ENCODE data around the gene BIRC7. TPM values are rescaled to one million over a fixed set of nuclear protein-coding genes. Genes with fewer than 3 reads are reported as not detected.

BIRC7 gene
- total and polyA plus RNA-seq, 2 donors (not counting 3 experiments of a cell fraction or from before 2014, with no cell fraction given), result not detected

GRCh38 chr20:63253438-63254231 is 17.9 kb downstream of the BIRC7 start:
- H2AFZ ChIP-seq (ENCODE audit: low read depth, low read length), result no peak overlapping the region
- no peak overlapping the region for H3K4me3 ChIP-seq (replicated peaks in 1 of 3; ENCODE audit: insufficient read depth in 1 of 3, low read depth in 1 of 3, low read length in 3 of 3)

DNA sequence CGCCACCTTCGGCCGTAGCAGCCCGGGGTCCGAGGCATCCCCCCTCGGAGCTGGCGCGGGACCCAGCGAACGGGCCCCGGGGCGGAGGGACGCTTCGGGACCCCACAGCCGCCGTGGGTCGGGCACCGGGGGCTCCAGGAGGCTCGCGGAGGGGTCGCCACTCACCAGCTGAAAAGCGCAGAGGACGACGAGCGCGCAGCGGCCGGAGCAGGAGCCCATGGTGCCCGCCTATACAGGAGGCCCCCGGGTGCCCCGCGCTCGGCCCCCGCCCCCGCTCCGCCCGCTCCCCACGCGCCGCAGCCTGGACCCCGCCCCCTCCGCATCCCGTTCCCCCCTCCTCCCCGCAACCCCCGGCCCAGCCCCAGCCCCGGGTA is 18.5 kb downstream of the BIRC7 start, which contains the start of gene NKAIN4:
Gene NKAIN4, minus strand, starts transcription at position 232 of the 374 bp plus-strand sequence. Its CDS starts 13 bp downstream, at position 219.
- H3K9me1 ChIP-seq (replicated peaks; ENCODE audit: control insufficient read depth, extremely low read depth, insufficient read depth, low read length), result no peaks in the 10 kb centered on the region
- ChIA-PET CTCF (interaction anchor here (1.1 to 5.0 kb wide), 5 partner anchors 12 to 55 kb away, joined by 3 to 36 read pairs (median 4); no protein-coding TSS in a partner anchor), POLR2A (interaction anchor here (1.0 kb wide), 1 partner anchor 11 kb away, joined by 3 read pairs; no protein-coding TSS in a partner anchor)
- no peaks in the 10 kb centered on the region for H4K20me1 ChIP-seq (replicated peaks; ENCODE audit: control insufficient read depth, extremely low read depth, insufficient read depth, low read length)
- peaks cover 35 to 37% of the 10 kb centered on the region in 2 experiments for H3K27me3 ChIP-seq (ENCODE audit: control insufficient read depth in 2 of 2, insufficient read depth in 2 of 2, low read length in 2 of 2)
- no peaks in the 10 kb centered on the region for H3K4me1 ChIP-seq (ENCODE audit: control insufficient read depth, extremely low read depth, insufficient read depth, low read length)
- H3K36me3 ChIP-seq (ENCODE audit: control insufficient read depth in 2 of 2, extremely low read depth in 1 of 2, insufficient read depth in 2 of 2, low read length in 2 of 2), result no peaks in the 10 kb centered on the region
- no peak for FAIRE-seq
- no peak within 1 kb of the TSS for H2AFZ ChIP-seq (ENCODE audit: low read depth, low read length)
- H3K4me2 ChIP-seq (ENCODE audit: insufficient read depth, low read length), result no peak within 1 kb of the TSS
- dilution Hi-C loops (cut with MboI; ENCODE audit: extremely low pct_ligation_motif_present, low sequenced_read_pairs), result no loop called here
- H3K9ac ChIP-seq (replicated peaks; ENCODE audit: extremely low read depth, insufficient read depth, low read length), result no peak within 1 kb of the TSS
- H3K27ac ChIP-seq (ENCODE audit: insufficient read depth, low read depth, low read length), result no peak within 1 kb of the TSS
- TF ChIP-seq JUN (IDR thresholded peaks at IDR 0.05; ENCODE audit: borderline replicate concordance, insufficient read depth, insufficient read length, low read depth) (no peak), GATA2 (IDR thresholded peaks at IDR 0.05; ENCODE audit: insufficient read depth, insufficient read length, low read depth, low read length) (no peak), FOS (IDR thresholded peaks at IDR 0.05; ENCODE audit: borderline replicate concordance, insufficient read depth, low read length) (no peak), EZH2 (IDR thresholded peaks at IDR 0.05; ENCODE audit: borderline replicate concordance, low read depth, low read length, severe bottlenecking) (no peak)
- TF ChIP-seq, protein P1, sequence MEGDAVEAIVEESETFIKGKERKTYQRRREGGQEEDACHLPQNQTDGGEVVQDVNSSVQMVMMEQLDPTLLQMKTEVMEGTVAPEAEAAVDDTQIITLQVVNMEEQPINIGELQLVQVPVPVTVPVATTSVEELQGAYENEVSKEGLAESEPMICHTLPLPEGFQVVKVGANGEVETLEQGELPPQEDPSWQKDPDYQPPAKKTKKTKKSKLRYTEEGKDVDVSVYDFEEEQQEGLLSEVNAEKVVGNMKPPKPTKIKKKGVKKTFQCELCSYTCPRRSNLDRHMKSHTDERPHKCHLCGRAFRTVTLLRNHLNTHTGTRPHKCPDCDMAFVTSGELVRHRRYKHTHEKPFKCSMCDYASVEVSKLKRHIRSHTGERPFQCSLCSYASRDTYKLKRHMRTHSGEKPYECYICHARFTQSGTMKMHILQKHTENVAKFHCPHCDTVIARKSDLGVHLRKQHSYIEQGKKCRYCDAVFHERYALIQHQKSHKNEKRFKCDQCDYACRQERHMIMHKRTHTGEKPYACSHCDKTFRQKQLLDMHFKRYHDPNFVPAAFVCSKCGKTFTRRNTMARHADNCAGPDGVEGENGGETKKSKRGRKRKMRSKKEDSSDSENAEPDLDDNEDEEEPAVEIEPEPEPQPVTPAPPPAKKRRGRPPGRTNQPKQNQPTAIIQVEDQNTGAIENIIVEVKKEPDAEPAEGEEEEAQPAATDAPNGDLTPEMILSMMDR (IDR thresholded peaks at IDR 0.05; ENCODE audit: extremely low read depth in 1 of 2, insufficient read depth in 1 of 2, low read depth in 1 of 2, low read length in 2 of 2), result no peak
- H3K9me3 ChIP-seq (replicated peaks; ENCODE audit: control insufficient read depth, insufficient read depth, low read length), result no peaks in the 10 kb centered on the region
- no peaks in the 10 kb centered on the region for H3K79me2 ChIP-seq (ENCODE audit: control insufficient read depth, insufficient read depth, low read length)
- intact Hi-C loops (cut with micrococcal nuclease), result no loop called here
- no peak within 1 kb of the TSS for H3K4me3 ChIP-seq (replicated peaks in 1 of 3; ENCODE audit: insufficient read depth in 1 of 3, low read depth in 1 of 3, low read length in 3 of 3)
- BruUV-seq (replicated peaks), result no TSS peak
- DNase-seq (ENCODE audit: low read depth, low spot score), result no peak

More at GRCh38 chr20:63253438-63254231, 17.9 kb downstream of the BIRC7 start:
- dilution Hi-C loops (cut with MboI; ENCODE audit: extremely low pct_ligation_motif_present, low sequenced_read_pairs) (no loop called here), intact Hi-C loops (cut with micrococcal nuclease) (no loop called here)
- no peaks in the 10 kb centered on the region for H3K9me3 ChIP-seq (replicated peaks; ENCODE audit: control insufficient read depth, insufficient read depth, low read length)
- DNase-seq (ENCODE audit: low read depth, low spot score) (no peak), FAIRE-seq (no peak)
- no TSS peak for BruUV-seq (replicated peaks)
- no peaks in the 10 kb centered on the region for H3K4me1 ChIP-seq (ENCODE audit: control insufficient read depth, extremely low read depth, insufficient read depth, low read length)
- no peaks in the 10 kb centered on the region for H3K36me3 ChIP-seq (ENCODE audit: control insufficient read depth in 2 of 2, extremely low read depth in 1 of 2, insufficient read depth in 2 of 2, low read length in 2 of 2)
- ChIA-PET CTCF (interaction anchor here (5.0 kb wide), 1 partner anchor 30 kb away, joined by 36 read pairs; no protein-coding TSS in a partner anchor), POLR2A (interaction anchor here (1.0 kb wide), 1 partner anchor 11 kb away, joined by 3 read pairs; no protein-coding TSS in a partner anchor)
- no peak overlapping the region for H3K27ac ChIP-seq (ENCODE audit: insufficient read depth, low read depth, low read length)
- H3K4me2 ChIP-seq (ENCODE audit: insufficient read depth, low read length), result no peak overlapping the region
- peak; percentile 59 for TF ChIP-seq EZH2 (IDR thresholded peaks at IDR 0.05; ENCODE audit: borderline replicate concordance, low read depth, low read length, severe bottlenecking)
- no peak for TF ChIP-seq POLR2AphosphoS5 (IDR thresholded peaks at IDR 0.05; ENCODE audit: insufficient read depth, low read depth, low read length)
- no peak overlapping the region for H3K9ac ChIP-seq (replicated peaks; ENCODE audit: extremely low read depth, insufficient read depth, low read length)
- no peaks in the 10 kb centered on the region for H4K20me1 ChIP-seq (replicated peaks; ENCODE audit: control insufficient read depth, extremely low read depth, insufficient read depth, low read length)
- H3K79me2 ChIP-seq (ENCODE audit: control insufficient read depth, insufficient read depth, low read length), result no peaks in the 10 kb centered on the region
- H3K27me3 ChIP-seq (ENCODE audit: control insufficient read depth in 2 of 2, insufficient read depth in 2 of 2, low read length in 2 of 2), result peaks cover 35 to 37% of the 10 kb centered on the region in 2 experiments
- no peaks in the 10 kb centered on the region for H3K9me1 ChIP-seq (replicated peaks; ENCODE audit: control insufficient read depth, extremely low read depth, insufficient read depth, low read length)

Measured in endothelial cell of umbilical vein (primary cell).